Muscle layer of colon (tissue), 2 donors: ENCODE results near the gene LYRM4.
A peak's percentile ranks its signal among the peaks of the same experiment; 100 is the strongest.

ENCODE experiments used
- H3K27ac ChIP-seq: one replicate; pipeline ENCODE4 v1.7.0; 2013; ENCODE audit warnings: low read depth, mild to moderate bottlenecking, low read length, moderate library complexity
- H3K27me3 ChIP-seq, 2 donors: one replicate each; pipeline ENCODE4 v1.7.0; 2013; ENCODE audit warnings: low read length in 2 of 2, mild to moderate bottlenecking in 2 of 2; ENCODE audit not compliant: insufficient read depth in 2 of 2, control insufficient read depth in 1 of 2
- H3K36me3 ChIP-seq: one replicate; pipeline ENCODE4 v1.7.0; 2013; ENCODE audit warnings: mild to moderate bottlenecking, low read length; ENCODE audit not compliant: insufficient read depth
- H3K4me1 ChIP-seq: one replicate; pipeline ENCODE4 v1.7.0; 2013; ENCODE audit warnings: mild to moderate bottlenecking, low read length; ENCODE audit not compliant: insufficient read depth
- H3K4me3 ChIP-seq, 2 donors: one replicate each; pipeline ENCODE4 v1.7.0; 2013; ENCODE audit warnings: low read length in 2 of 2, low read depth in 1 of 2, mild to moderate bottlenecking in 1 of 2, moderate library complexity in 1 of 2
- H3K9ac ChIP-seq: one replicate; pipeline ENCODE4 v1.7.0; 2013; ENCODE audit warnings: low read length
- H3K9me3 ChIP-seq: one replicate; pipeline ENCODE4 v1.7.0; 2013; ENCODE audit warnings: mild to moderate bottlenecking, low read length
- donor health status: abdominal sarcoma.
- donor health status: Adenocarcinoma of cecum.

The LYRM4 gene

GRCh38 chr6:5214570-5215052 is 46.1 kb downstream of the LYRM4 start:
- H3K9ac ChIP-seq = no peak overlapping the region
- no peak overlapping the region for H3K27ac ChIP-seq

DNA sequence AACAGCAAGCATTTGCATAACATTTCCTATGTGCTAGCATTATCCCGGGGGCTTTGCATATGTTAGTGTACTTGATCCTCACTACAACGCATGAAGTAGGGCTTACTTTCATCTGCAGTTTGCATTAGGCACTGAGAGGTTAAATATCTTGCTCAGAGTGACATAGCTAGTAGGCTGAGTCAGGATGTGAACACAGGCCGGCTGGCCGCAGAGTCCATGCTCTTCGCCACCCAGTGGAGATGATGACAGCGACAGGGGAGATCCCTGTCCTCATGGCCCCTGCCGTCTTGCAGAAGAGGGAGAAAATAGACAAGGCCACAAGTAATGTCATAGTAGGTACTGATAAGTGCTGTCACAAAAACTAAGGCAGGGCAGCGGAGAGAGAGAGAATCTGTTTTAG is 46.9 kb downstream of the LYRM4 start:
- Histone ChIP-seq H3K36me3 (peaks cover 8% of the 10 kb centered on the region), H3K4me3 (no peak overlapping the region), H3K9me3 (no peaks in the 10 kb centered on the region), H3K27me3 (no peaks in the 10 kb centered on the region), H3K9ac (no peak overlapping the region), H3K4me1 (peaks cover 24% of the 10 kb centered on the region), H3K27ac (no peak overlapping the region)

More at GRCh38 chr6:5214570-5215052, 46.1 kb downstream of the LYRM4 start:
- peaks cover 18% of the 10 kb centered on the region for H3K4me1 ChIP-seq
- H3K36me3 ChIP-seq = peaks cover 8% of the 10 kb centered on the region
- no peaks in the 10 kb centered on the region for H3K27me3 ChIP-seq
- peak overlapping the region in 1 of 2 donors; percentile 14 for H3K4me3 ChIP-seq
- H3K9me3 ChIP-seq = no peaks in the 10 kb centered on the region

GRCh38 chr6:5211492-5211891 is 49.3 kb downstream of the LYRM4 start:
- H3K9ac ChIP-seq = no peak overlapping the region
- H3K4me3 ChIP-seq = no peak overlapping the region
- H3K4me1 ChIP-seq = peaks cover 47% of the 10 kb centered on the region
- H3K27ac ChIP-seq = no peak overlapping the region
- no peaks in the 10 kb centered on the region for H3K27me3 ChIP-seq
- H3K9me3 ChIP-seq = no peaks in the 10 kb centered on the region
- peaks cover 8% of the 10 kb centered on the region for H3K36me3 ChIP-seq

DNA sequence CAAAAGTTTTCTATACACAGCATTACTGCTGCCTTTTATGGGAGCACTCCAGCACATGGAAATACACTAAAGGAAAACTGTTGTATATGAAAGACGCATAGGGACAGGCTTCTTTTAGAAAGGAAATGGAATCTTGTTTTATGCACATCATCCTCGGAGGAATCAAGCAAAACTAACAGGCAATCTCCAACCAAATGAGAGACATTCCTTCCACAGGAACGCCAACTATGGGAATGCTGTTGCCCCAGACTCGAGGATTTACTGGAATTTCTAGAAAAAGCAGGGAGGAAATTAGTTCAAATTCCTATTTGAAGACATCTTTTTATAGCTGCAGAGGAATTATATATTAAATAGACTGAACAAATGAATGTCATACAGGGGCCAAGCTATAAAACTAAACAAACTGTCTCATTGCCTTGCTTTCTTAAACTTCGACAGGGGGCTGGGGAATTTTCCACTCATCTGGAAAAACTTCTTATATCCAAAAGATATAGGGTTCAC is 52.2 kb downstream of the LYRM4 start:
- H3K9ac ChIP-seq = no peak overlapping the region
- peaks cover 60% of the 10 kb centered on the region for H3K4me1 ChIP-seq
- peaks cover 6% of the 10 kb centered on the region for H3K36me3 ChIP-seq
- H3K4me3 ChIP-seq = no peak overlapping the region
- H3K27me3 ChIP-seq = no peaks in the 10 kb centered on the region
- H3K27ac ChIP-seq = no peak overlapping the region
- no peaks in the 10 kb centered on the region for H3K9me3 ChIP-seq

DNA sequence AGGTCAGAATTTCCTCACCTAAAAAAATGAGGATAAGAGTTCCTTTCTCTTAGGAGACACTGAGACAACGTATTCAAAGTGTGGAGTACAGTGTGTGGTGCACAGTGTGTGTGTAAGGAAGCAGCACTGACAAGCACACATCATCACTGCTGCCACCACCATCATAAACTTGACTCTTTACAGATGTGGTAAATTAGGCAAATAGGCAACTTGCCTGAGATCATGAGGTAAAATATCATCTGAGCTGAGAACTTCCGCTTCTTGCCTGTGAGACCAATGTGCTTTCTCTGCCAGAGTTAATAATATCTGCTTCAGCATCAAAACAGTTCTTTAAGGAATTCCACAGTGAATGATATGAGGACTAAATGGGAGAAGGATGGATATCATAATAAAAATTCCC is 52.7 kb downstream of the LYRM4 start:
- H3K27me3 ChIP-seq = no peaks in the 10 kb centered on the region
- H3K9ac ChIP-seq = no peak overlapping the region
- peak overlapping the region; percentile 4 for H3K27ac ChIP-seq
- H3K4me1 ChIP-seq = peaks cover 60% of the 10 kb centered on the region
- peaks cover 2% of the 10 kb centered on the region for H3K36me3 ChIP-seq
- H3K9me3 ChIP-seq = no peaks in the 10 kb centered on the region
- no peak overlapping the region for H3K4me3 ChIP-seq

GRCh38 chr6:5206920-5207561 is 53.7 kb downstream of the LYRM4 start:
- Histone ChIP-seq H3K4me1 (peaks cover 60% of the 10 kb centered on the region), H3K27me3 (no peaks in the 10 kb centered on the region), H3K27ac (peak overlapping the region; percentile 4), H3K4me3 (no peak overlapping the region), H3K9ac (no peak overlapping the region), H3K36me3 (no peaks in the 10 kb centered on the region), H3K9me3 (no peaks in the 10 kb centered on the region)

DNA sequence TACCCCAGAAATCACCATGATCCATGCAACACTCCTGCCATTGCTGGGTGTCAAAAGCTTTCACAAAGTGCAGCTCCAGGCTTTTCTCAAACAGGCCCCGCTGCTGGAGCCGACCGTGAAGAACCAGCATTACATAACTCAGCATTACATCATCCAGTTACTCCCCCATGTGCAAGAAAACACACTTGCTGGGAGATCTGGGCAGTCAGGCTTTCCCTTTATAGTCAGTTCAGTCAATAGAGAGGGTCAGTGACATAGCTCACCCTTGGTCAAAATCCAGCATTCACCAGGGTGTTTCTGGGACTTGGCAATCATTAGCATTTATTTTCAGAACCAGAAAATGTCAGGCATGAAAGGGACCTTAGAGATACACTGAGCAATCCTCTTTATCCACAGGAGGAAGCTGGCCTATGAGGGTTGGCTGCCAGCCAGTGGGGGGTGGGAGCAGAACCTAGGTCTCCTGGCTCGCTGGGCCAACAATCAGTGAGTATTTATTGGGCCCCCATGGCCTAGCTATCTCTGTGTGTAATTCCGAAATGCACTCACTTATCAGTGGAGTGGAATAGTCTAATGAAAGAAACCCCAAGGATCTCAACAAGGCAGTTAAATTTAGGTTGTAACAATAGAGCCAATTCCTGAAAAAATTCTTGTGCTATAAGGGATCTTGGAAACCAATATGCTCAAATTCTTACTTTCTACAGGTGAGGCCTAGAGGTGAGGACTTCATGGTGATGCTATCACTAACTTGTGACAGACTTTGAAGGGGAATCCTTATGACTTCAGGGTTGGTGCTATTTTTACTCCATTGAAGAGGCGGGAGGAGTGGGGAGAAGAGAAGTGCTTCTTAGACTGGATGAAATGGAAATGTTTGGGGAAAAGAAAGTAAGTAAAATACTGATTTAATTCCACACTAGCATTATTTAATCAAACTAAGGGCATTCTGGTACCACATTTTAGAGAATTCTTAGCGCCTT is 54.6 kb downstream of the LYRM4 start:
- H3K9me3 ChIP-seq = no peaks in the 10 kb centered on the region
- H3K9ac ChIP-seq = no peak overlapping the region
- H3K4me3 ChIP-seq = no peak overlapping the region
- peak overlapping the region; percentile 20 for H3K27ac ChIP-seq
- peaks cover 60% of the 10 kb centered on the region for H3K4me1 ChIP-seq
- H3K36me3 ChIP-seq = no peaks in the 10 kb centered on the region
- H3K27me3 ChIP-seq = no peaks in the 10 kb centered on the region

DNA sequence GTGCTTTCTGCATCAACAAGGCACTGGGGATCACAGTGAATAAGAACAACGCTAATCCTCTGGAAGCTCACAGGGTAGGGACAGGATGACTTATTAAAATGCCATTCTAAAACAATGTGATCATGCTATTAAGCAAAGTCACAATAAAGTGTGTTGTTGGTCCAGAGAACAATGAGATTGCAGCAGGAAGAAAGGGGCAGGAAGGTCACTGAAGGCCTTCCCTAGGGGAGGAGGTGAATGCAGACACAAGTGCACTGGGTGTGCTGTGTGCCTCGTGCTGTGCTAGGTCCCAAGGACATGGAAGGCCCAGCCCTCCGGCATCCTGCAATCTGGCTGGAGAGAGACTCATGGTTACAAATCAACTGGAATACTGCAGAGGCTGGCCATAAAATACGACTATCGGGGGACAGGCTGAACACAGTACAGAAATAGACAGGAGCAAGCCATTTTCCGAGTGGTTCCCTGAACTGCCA is 55.7 kb downstream of the LYRM4 start:
- Histone ChIP-seq H3K27ac (peak overlapping the region; percentile 20), H3K4me3 (no peak overlapping the region), H3K36me3 (no peaks in the 10 kb centered on the region), H3K27me3 (no peaks in the 10 kb centered on the region), H3K9ac (no peak overlapping the region), H3K9me3 (no peaks in the 10 kb centered on the region), H3K4me1 (peaks cover 66% of the 10 kb centered on the region)

DNA sequence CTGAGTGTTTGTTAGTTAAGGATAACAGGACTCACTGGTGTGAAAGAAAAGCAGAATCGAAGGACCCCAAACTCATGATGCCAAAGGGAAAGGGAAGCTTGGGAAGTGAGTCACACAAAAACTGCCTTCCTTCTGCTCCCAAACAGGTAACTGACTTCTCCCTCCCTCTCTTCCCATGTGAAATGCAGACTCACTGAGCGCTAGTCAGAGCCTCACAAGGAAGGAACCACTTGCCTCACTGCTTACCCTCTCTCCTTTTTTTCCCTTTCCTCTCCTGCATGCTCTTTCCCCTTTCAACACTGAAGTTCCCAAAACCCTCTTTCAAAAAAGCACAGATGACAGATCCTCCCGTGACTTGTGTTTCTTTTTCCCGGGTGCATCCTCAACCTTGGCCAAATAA is 56.4 kb downstream of the LYRM4 start:
- no peaks in the 10 kb centered on the region for H3K27me3 ChIP-seq
- H3K9ac ChIP-seq = no peak overlapping the region
- H3K4me1 ChIP-seq = peaks cover 67% of the 10 kb centered on the region
- peak overlapping the region; percentile 20 for H3K27ac ChIP-seq
- H3K9me3 ChIP-seq = no peaks in the 10 kb centered on the region
- H3K36me3 ChIP-seq = no peaks in the 10 kb centered on the region
- H3K4me3 ChIP-seq = no peak overlapping the region

- H3K27me3 ChIP-seq = no peaks in the 10 kb centered on the region
- peaks cover 61% of the 10 kb centered on the region for H3K4me1 ChIP-seq
- H3K36me3 ChIP-seq = no peaks in the 10 kb centered on the region
- no peak overlapping the region for H3K4me3 ChIP-seq
- no peak overlapping the region for H3K27ac ChIP-seq
- H3K9me3 ChIP-seq = no peaks in the 10 kb centered on the region
- H3K9ac ChIP-seq = no peak overlapping the region
These were observed 57.2 kb downstream of the LYRM4 start for GRCh38 chr6:5203546-5203945.

DNA sequence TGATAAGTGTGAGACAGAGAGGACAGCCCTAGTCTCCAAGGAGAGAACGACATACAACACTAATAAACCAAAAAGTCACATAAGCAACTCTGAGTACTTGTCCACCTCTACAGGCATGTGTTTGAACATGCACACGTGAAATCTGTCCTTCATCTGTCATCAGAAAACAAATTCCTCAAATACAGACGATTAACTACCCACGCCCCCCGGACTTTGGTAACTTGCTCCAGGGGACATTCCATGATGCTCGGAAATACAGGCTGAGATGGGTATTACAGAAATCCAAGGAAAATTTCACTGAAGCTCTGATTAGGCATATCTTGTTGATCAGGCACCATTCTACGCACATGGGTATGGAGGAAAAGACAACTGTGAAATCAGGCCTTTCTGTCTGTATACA is 57.8 kb downstream of the LYRM4 start:
- Histone ChIP-seq H3K4me3 (no peak overlapping the region), H3K4me1 (peaks cover 55% of the 10 kb centered on the region), H3K9me3 (no peaks in the 10 kb centered on the region), H3K27me3 (no peaks in the 10 kb centered on the region), H3K27ac (no peak overlapping the region), H3K9ac (no peak overlapping the region), H3K36me3 (no peaks in the 10 kb centered on the region)
